HepG2 (cell line): ENCODE results near the gene NAGS. TPM values are rescaled to one million over a fixed set of nuclear protein-coding genes. Genes with fewer than 3 reads are reported as not detected.

Experiments used
- ARNT ChIP-seq: fragments of 450-650 bp; IDR thresholded peaks from 2 replicates; pipeline ENCODE4 v1.6.1; 2017
- BHLHE40 ChIP-seq: IDR thresholded peaks from 2 replicates; pipeline ENCODE4 v1.6.1; 2011; ENCODE audit warnings: low read length, improper control_type of control experiment
- CBX2 ChIP-seq, 2 experiments: fragments of 200-600 bp in 1 of 2; sonication (generic); formaldehyde crosslinking in 1 of 2; IDR thresholded peaks; 2 replicates each; pipeline versions ENCODE4 v1.7.0 to v1.8.1; 2018 to 2022; ENCODE audit warnings: low read depth in 2 of 2, low read length in 1 of 2, mild to moderate bottlenecking in 1 of 2, missing genetic modification reagents in 1 of 2
- DPF2 ChIP-seq: sonication (generic); formaldehyde crosslinking; IDR thresholded peaks from 2 replicates; pipeline ENCODE4 v1.4.0; 2020; ENCODE audit warnings: mild to moderate bottlenecking, low read depth, missing genetic modification reagents, borderline replicate concordance
- IKZF1 ChIP-seq: fragments of 450-650 bp; IDR thresholded peaks from 2 replicates; pipeline ENCODE4 v1.7.1; 2016
- JUNB ChIP-seq: sonication (generic); formaldehyde crosslinking; IDR thresholded peaks from 2 replicates; pipeline ENCODE4 v1.8.0; 2022; ENCODE audit warnings: missing genetic modification reagents, mild to moderate bottlenecking, borderline replicate concordance
- KDM2A ChIP-seq: sonication (generic); formaldehyde crosslinking; IDR thresholded peaks from 2 replicates; pipeline ENCODE4 v1.4.0; 2020; ENCODE audit warnings: low read depth, missing genetic modification reagents, borderline replicate concordance
- KLF16 ChIP-seq, 2 experiments: sonication (generic) in 1 of 2; formaldehyde crosslinking in 1 of 2; IDR thresholded peaks; 2 replicates each; pipeline versions ENCODE4 v1.6.1 to v1.8.0; 2016 to 2023; ENCODE audit warnings: missing genetic modification reagents in 2 of 2, missing compliant biosample characterization in 1 of 2
- MAZ ChIP-seq, 2 experiments: sonication (generic) in 1 of 2; formaldehyde crosslinking in 1 of 2; IDR thresholded peaks; 2 replicates each; pipeline versions ENCODE4 v1.5.0 to v1.6.1; 2012 to 2020; ENCODE audit warnings: low read depth in 2 of 2, mild to moderate bottlenecking in 2 of 2, borderline replicate concordance in 1 of 2, improper control_type of control experiment in 1 of 2, low read length in 1 of 2, missing genetic modification reagents in 1 of 2, moderate library complexity in 1 of 2
- MLLT10 ChIP-seq: sonication (generic); formaldehyde crosslinking; IDR thresholded peaks from 2 replicates; pipeline ENCODE4 v1.4.0; 2020; ENCODE audit warnings: missing genetic modification reagents
- RXRB ChIP-seq: IDR thresholded peaks from 2 replicates; pipeline ENCODE4 v1.6.1; 2016; ENCODE audit warnings: borderline replicate concordance, missing genetic modification reagents, missing compliant biosample characterization
- SMAD1 ChIP-seq: sonication (generic); formaldehyde crosslinking; IDR thresholded peaks from 2 replicates; pipeline ENCODE4 v1.4.0; 2020; ENCODE audit warnings: missing genetic modification reagents, low read depth, mild to moderate bottlenecking, borderline replicate concordance
- SRSF4 ChIP-seq: fragments of 200-400 bp; formaldehyde crosslinking; IDR thresholded peaks from one replicate; pipeline ENCODE4 v1.6.1; 2018; ENCODE audit warnings: mild to moderate bottlenecking, low read depth, low read length, moderate library complexity; ENCODE audit not compliant: poor library complexity, severe bottlenecking
- YY1 ChIP-seq: IDR thresholded peaks from 2 replicates; pipeline ENCODE4 v1.6.1; 2011; ENCODE audit warnings: low read length, low read depth, moderate library complexity, mild to moderate bottlenecking; ENCODE audit not compliant: insufficient read depth, insufficient replicate concordance
- ZFP36L1 ChIP-seq: sonication (generic); formaldehyde crosslinking; IDR thresholded peaks from 2 replicates; pipeline ENCODE4 v1.8.0; 2022; ENCODE audit warnings: mild to moderate bottlenecking, missing genetic modification reagents, moderate library complexity
- ZKSCAN1 ChIP-seq: fragments of 150-350 bp; IDR thresholded peaks from 2 replicates; pipeline ENCODE4 v1.6.1; 2014; ENCODE audit warnings: low read length
- ZNF160 ChIP-seq: sonication (generic); formaldehyde crosslinking; IDR thresholded peaks from 2 replicates; pipeline ENCODE4 v1.8.0; 2022; ENCODE audit warnings: mild to moderate bottlenecking, inconsistent platforms, missing genetic modification reagents
- ZNF574 ChIP-seq: sonication (generic); formaldehyde crosslinking; IDR thresholded peaks from 2 replicates; pipeline ENCODE4 v1.4.0; 2020; ENCODE audit warnings: missing genetic modification reagents
- ZNF746 ChIP-seq: sonication (generic); formaldehyde crosslinking; IDR thresholded peaks from 2 replicates; pipeline ENCODE4 v1.8.0; 2022; ENCODE audit warnings: mild to moderate bottlenecking, missing genetic modification reagents
- ZNF777 ChIP-seq: sonication (generic); formaldehyde crosslinking; IDR thresholded peaks from 2 replicates; pipeline ENCODE4 v1.4.0; 2020; ENCODE audit warnings: missing genetic modification reagents
- ZNF782 ChIP-seq: sonication (generic); formaldehyde crosslinking; IDR thresholded peaks from 2 replicates; pipeline ENCODE4 v1.4.0; 2020; ENCODE audit warnings: missing genetic modification reagents, mild to moderate bottlenecking, borderline replicate concordance
- polyA plus RNA-seq, 8 experiments: library from polyadenylated mRNA; depleted of rRNA in 3 of 8; stranded (reverse) in 7 of 8; unstranded in 1 of 8; fragments of >200 nt; fragmentation: Illumina TruSeq in 4 of 8; extraction: Trizol in 4 of 8; gene quantifications; 2 replicates each; pipeline versions ENCODE4 v1.2.1 to v1.2.3, GENCODE V29; 2011 to 2016; ENCODE audit warnings: low read depth in 4 of 8, missing spikeins in 1 of 8, mixed read lengths in 1 of 8; ENCODE audit not compliant: insufficient read depth in 1 of 8
- total RNA-seq, 5 experiments: library from RNA; depleted of rRNA; stranded (reverse); fragments of >200 nt; fragmentation: Illumina TruSeq; extraction: Trizol; gene quantifications; 2 replicates each; pipeline ENCODE4 v1.2.3, GENCODE V29; 2016; ENCODE audit warnings: low read depth in 1 of 5
- TF ChIP-seq, protein P1 (sequence below): sonication (generic); formaldehyde crosslinking; IDR thresholded peaks from 2 replicates; pipeline ENCODE4 v1.5.0; 2020; ENCODE audit warnings: mild to moderate bottlenecking, missing genetic modification reagents, borderline replicate concordance

Gene NAGS
- total and polyA plus RNA-seq, 2 of the 13 experiments (the other 11 are each of a cell fraction or from before 2014, with no cell fraction given) = 4.3 to 5.1 TPM

DNA sequence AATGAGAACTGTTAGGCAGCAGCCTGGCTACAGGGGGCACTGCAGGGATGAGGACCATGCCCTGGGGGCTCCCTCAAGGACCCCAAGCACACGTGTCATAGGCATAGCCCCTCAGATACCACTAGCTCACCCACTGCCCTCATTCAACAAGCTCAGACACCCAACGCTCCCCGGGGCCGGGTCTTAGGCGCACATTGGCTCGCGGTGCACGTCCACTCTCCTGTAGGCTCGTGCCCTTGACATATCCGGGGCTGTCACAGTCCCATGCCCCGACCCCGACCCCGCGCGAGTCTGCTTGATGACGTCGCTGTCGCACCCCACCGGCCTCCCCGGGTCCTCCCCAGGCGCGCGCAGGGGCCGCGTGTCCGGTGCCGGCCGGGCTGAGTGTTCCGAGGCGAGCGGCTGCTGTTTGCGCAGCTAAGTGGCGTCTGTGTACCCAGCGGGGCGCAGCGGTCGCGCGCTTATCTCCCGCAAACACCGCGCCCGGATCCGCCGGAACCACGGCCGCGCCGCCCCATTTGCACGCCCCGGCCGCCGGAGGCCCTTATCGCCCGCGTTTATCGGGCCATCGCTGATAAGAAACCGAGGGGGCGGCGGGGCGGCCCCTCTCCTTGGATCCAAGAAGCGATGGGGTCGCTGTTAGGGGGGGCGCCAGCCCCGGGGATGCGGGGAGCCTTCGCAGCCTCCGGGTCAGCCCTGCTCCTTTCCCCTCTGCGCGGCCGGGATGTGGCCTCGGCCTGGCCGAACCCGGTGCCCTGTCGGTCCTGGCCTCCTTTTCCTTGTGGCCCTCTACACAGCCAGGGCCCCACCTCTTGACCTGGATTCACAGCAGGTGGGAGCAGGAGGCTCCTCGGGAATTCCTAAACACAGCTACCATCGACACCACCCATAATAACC is 20.7 kb upstream of the NAGS start (continued):
- TF ChIP-seq MLLT10 = no peak
- TF ChIP-seq KDM2A (CRISPR knock-in tag) = peak; percentile 98
- TF ChIP-seq KLF16 (CRISPR knock-in tag; IDR thresholded peaks at IDR 0.05) = peak; percentile 30 to 81; a peak in 2 of 4 replicates
- no peak for TF ChIP-seq ZFP36L1 (CRISPR knock-in tag)
- TF ChIP-seq SRSF4 = no peak
- peak; percentile 95 for TF ChIP-seq ZNF746 (CRISPR knock-in tag)
- TF ChIP-seq JUNB (CRISPR knock-in tag) = 0 out of 2 replicates have a peak, but pooled peaks have one; percentile 11
- TF ChIP-seq ARNT = no peak
- no peak for TF ChIP-seq MAZ (IDR thresholded peaks at IDR 0.05; ENCODE audit: borderline replicate concordance, low read depth, low read length)
- TF ChIP-seq MAZ (CRISPR knock-in tag; IDR thresholded peaks at IDR 0.05; ENCODE audit: low read depth) = peak; percentile 93
- no peak for TF ChIP-seq ZKSCAN1
- 0 out of 2 replicates have a peak, but pooled peaks have one; percentile 13 for TF ChIP-seq ZNF160 (CRISPR knock-in tag)
- TF ChIP-seq SMAD1 = peak; percentile 78; the same call in 1 of the 2 replicates
- TF ChIP-seq YY1 = peak; percentile 61
- TF ChIP-seq ZNF782 = peak; percentile 41; the same call in 1 of the 2 replicates
- peak; percentile 89 for TF ChIP-seq ZNF574 (CRISPR knock-in tag)
- peak; percentile 95 for TF ChIP-seq DPF2 (CRISPR knock-in tag)
- TF ChIP-seq RXRB (CRISPR knock-in tag) = peak; percentile 91
- no peak for TF ChIP-seq CBX2 (IDR thresholded peaks at IDR 0.05; ENCODE audit: low read depth, low read length)
- peak; percentile 98 for TF ChIP-seq CBX2 (CRISPR knock-in tag; IDR thresholded peaks at IDR 0.05; ENCODE audit: low read depth)
- TF ChIP-seq, protein P1, sequence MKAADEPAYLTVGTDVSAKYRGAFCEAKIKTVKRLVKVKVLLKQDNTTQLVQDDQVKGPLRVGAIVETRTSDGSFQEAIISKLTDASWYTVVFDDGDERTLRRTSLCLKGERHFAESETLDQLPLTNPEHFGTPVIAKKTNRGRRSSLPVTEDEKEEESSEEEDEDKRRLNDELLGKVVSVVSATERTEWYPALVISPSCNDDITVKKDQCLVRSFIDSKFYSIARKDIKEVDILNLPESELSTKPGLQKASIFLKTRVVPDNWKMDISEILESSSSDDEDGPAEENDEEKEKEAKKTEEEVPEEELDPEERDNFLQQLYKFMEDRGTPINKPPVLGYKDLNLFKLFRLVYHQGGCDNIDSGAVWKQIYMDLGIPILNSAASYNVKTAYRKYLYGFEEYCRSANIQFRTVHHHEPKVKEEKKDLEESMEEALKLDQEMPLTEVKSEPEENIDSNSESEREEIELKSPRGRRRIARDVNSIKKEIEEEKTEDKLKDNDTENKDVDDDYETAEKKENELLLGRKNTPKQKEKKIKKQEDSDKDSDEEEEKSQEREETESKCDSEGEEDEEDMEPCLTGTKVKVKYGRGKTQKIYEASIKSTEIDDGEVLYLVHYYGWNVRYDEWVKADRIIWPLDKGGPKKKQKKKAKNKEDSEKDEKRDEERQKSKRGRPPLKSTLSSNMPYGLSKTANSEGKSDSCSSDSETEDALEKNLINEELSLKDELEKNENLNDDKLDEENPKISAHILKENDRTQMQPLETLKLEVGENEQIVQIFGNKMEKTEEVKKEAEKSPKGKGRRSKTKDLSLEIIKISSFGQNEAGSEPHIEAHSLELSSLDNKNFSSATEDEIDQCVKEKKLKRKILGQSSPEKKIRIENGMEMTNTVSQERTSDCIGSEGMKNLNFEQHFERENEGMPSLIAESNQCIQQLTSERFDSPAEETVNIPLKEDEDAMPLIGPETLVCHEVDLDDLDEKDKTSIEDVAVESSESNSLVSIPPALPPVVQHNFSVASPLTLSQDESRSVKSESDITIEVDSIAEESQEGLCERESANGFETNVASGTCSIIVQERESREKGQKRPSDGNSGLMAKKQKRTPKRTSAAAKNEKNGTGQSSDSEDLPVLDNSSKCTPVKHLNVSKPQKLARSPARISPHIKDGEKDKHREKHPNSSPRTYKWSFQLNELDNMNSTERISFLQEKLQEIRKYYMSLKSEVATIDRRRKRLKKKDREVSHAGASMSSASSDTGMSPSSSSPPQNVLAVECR = peak; percentile 88
- TF ChIP-seq ZNF777 (CRISPR knock-in tag) = peak; percentile 83
- no peak; the same call in 1 of the 2 replicates for TF ChIP-seq BHLHE40
- no peak for TF ChIP-seq IKZF1
